GM21723 (cell line): ENCODE measurements around the gene USP21.

Experiments used
- ATAC-seq: cut with Tn5 transposase; IDR thresholded peaks from one replicate; pipeline ENCODE4 v1.9.1; 2021; ENCODE audit warnings: mild to moderate bottlenecking, moderate library complexity; ENCODE audit not compliant: unreplicated experiment

Gene USP21

GRCh38 chr1:161214369-161214768 is 55.1 kb downstream of the USP21 start:
- ATAC-seq = no peak

GRCh38 chr1:161215076-161215475 is 55.8 kb downstream of the USP21 start, which contains the start of gene FCER1G:
FCER1G (plus strand) TSS chr1:161215295; CDS start chr1:161215322, 27 bp downstream.
- ATAC-seq = no peak
